Activated effector memory CD4-positive, alpha-beta T cell treated with Interleukin-2 at 50 U/mL for 16 hours (primary cell): ENCODE data around the gene RBMS3.

ENCODE experiments used
- DNase-seq: peaks from one replicate; pipeline ENCODE4 v3.0.0-alpha.2; 2020

Gene RBMS3

GRCh38 chr3:29537889-29538609 is 257.2 kb downstream of the RBMS3 start:
- no peak for DNase-seq

DNA sequence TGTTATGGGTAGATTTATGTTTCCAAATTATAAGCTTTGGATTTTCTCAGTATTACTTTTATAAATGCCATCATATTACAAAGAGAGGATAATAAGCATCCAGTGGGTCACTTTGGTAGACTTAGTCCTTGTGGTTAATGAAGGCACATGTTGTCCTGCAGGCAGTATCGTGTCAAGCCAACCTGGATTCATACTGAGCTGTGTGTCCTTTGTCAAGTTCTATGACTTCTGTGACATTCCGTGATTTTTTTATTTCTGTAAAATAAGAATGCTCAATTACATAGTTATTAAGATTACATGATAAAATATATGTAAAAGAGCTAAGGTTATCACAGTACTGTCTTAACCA is 257.7 kb downstream of the RBMS3 start:
- no peak for DNase-seq

- no peak for DNase-seq
Measured at GRCh38 chr3:29540544-29540943, 259.7 kb downstream of the RBMS3 start.

DNA sequence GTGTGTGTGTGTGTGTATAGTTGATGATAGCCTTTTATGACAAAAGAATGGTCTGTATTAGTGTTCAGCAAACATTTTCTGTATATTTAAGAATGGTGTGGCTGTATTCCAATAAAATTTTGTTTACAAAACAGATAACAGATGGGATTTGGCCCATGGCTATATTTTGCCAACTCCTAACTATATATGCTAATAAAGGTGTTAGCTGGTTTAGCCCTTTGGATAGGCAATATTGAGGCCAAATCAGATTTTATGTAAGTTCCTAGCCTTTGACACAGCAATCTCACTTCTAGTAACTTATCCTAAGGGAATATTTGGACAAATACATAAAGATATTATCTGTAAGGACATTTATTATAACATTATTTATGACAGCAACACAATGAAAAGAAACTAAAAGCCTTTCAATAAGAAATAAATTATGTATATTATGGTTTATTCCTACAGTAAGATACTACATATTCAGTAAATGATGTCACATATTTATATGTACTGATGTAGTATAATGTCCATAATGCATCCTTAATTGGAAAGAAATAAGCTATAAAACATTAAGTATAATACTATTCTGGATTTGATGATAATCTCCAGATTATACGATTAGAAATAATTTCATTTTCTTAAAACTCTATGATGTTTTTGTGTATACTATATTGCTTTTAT is 264.0 kb downstream of the RBMS3 start:
- no peak for DNase-seq

GRCh38 chr3:29545615-29546014 is 264.7 kb downstream of the RBMS3 start:
- DNase-seq, result no peak

- DNase-seq, result no peak
Measured at GRCh38 chr3:29552051-29552450, 271.2 kb downstream of the RBMS3 start.

- no peak for DNase-seq
Measured at GRCh38 chr3:29554566-29554965, 273.7 kb downstream of the RBMS3 start.

DNA sequence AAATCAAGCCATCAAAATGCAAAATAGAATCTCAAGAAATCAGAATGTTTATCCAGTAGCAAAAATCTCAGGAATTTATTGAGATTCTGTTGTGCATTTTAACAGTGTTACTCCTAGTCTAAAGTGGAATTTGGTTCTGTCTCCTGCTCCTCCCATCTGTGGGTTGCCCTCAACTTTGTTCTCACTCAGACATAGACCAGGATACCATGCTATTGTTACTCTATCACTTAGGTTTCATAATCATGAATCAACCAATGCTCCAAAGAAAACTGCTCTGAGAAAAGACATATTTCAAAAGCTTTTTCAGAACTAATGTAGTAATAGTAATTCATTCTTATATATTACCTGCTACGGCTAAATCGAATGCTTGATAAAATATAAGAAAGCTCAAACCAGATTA is 274.7 kb downstream of the RBMS3 start:
- no peak for DNase-seq

DNA sequence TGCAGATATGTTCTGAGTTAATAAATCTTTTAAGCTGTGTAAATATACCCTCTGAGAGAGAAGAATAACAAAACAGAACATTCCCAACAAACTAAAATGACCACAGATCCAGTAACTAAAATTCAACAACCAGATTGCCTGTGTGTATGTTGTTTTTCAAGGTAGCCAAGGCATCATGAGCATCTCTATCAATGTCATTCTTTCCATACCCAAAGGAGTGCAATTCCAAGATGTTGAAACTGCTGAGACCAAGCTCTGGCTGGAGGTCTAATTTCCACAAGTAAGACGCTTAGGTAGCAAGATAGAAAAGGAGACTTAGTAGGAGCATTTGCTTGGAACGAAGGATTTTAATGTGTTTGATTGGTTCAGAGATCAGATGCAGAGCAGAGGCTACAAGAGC is 276.3 kb downstream of the RBMS3 start:
- no peak for DNase-seq

DNA sequence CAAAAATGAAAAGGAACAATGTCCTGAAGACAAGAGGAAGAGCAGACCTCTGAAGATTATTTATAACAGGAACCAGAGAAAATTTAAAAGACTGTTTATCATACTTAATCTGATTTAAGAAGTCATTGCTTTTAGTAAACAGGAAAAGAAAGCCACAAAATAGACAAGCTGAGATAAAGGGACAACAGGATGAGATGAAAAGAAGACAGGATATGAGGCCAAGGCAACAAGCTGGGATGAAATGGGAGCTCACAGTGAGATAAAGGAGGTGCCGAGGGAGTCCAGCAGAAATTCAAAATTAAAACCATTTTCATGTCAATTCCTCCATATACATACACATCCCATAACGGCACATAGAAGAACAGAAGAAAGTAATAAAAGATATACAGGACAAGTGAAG is 277.0 kb downstream of the RBMS3 start:
- no peak for DNase-seq

DNA sequence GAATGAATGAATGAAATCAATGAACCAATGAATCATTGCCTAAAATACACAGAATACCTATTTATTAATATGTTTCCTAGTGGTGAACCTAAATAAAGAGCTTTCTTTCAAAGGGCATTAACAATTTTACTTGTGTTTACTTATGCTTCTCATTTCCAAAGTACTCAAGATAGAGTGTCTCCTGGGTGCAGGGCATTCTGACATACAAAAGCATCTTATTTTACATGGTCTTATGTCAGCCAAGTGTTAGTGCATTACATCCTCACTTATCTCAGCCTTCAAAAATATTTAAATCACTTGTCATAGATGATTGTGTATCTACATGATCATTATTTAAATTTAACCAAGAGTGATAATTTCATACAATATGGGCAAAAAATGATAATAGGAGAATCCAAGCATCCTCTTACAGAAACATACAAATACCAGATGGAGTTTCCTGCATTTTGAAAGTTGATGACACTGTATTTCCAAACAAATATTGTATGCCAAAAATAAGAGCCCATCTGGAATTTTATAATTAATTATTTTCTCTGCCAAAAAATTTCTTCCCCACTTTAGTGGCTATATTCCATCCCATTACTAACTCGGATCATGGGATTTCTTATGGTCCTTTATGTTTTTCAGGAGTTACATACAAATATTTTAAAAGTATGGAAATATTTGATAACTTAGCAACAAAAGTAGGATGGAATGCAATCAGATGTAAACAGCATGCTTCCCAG is 279.0 kb downstream of the RBMS3 start:
- DNase-seq, result no peak

DNA sequence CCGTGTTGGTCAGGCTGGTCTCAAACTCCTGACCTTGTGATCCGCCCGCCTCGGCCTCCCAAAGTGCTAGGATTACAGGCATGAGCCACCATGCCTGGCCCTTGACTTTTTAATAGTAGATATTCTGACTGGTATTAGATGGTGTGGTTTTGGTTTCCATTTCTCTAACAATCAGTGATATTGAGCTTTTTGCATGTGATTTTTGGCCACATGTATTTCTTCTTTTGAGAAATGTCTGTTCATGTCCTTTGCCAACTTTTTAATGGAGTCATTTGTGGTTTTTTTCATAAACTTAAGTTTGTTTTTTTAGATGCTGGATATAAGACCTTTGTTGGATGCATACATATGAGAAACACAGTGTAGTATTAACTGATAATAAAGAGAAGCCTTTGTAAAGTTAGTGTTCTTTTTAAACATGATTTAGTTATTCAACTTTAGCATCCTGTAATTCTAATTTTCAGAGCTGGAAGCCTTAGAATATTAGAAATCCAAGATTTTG is 280.8 kb downstream of the RBMS3 start:
- no peak for DNase-seq

GRCh38 chr3:29565236-29565635 is 284.4 kb downstream of the RBMS3 start:
- DNase-seq, result no peak

DNA sequence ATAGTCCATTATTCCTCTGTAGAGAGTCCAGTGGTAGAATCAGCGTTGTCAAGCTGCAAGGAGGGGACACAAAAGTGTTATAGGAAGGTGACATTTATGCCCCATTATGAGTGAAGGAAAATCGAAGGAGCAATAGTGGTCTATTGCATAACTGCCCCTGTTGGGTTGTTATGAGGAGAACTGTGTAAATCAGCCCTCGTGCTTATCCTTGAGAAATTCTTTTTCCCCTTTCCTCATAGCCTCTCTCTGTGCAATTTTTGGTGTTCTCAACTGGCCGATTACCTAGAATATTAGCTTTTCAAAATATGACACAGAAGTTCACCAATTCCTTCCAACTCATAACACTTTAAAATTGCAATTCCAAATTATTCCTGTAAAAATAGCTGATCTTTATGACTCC is 286.6 kb downstream of the RBMS3 start:
- DNase-seq, result no peak

- DNase-seq, result no peak
Measured at GRCh38 chr3:29568355-29568754, 287.5 kb downstream of the RBMS3 start.

DNA sequence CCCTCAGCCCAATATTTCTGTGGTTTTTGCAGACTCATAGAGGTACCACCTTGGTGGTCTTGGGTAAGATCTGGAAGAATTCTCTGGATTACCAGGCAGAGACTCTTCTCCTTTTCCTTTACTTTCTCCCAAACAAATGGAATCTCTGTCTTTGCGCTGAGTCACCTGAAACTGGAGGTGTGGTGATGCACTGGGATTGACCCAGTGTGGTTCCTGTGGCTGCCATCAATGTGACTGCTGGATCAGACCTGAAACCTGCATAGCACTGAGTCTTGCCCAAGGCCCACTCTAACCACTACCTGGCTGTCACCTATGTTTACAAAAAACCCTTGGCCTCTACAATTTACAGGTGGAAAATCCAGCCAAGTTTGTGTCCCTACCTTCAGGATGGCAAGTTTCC is 295.3 kb downstream of the RBMS3 start:
- DNase-seq, result no peak

DNA sequence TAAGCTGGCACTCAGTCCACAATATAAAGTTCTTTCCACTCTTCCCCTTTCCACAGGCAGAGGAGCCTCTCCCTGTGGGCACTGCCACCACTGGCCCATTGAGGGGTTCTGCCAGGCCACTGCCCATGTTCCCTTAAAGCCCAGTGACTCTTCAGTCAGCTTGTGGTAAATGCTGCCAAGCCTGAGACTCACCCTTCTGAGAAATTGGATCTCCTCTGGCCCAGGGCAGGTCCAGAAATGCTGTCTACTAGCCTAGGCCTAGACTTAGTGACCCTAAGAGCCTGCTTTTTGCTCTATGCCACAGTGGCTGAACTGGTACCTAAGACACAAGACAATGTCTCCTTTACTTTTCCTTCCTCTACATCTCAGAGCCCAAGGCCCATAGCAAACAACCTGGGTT is 295.8 kb downstream of the RBMS3 start:
- DNase-seq, result no peak

- DNase-seq, result no peak
Measured at GRCh38 chr3:29577250-29577649, 296.4 kb downstream of the RBMS3 start.

- no peak for DNase-seq
Measured at GRCh38 chr3:29581311-29581710, 300.4 kb downstream of the RBMS3 start.

DNA sequence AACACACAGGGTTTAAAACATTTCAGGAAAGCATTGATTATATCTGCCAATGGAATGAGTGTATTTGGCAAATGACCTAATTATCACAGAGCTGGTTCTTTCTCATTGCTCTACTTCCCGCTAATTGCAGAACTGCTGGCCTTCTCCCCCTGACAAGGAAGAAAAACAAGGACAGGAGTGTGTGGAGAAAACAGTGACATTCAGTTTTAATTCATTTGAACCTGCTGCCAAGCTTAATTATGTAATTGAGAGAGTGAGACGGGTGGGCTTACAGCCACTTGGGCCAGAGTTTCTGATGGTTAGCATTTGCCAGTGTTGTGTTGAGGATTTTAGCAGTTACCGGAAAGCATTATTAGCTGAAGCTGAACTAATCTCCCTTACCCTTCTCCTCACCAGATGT is 301.4 kb downstream of the RBMS3 start:
- no peak for DNase-seq

GRCh38 chr3:29583861-29584260 is 303.0 kb downstream of the RBMS3 start:
- DNase-seq, result no peak

GRCh38 chr3:29585368-29585767 is 304.5 kb downstream of the RBMS3 start:
- DNase-seq, result no peak

DNA sequence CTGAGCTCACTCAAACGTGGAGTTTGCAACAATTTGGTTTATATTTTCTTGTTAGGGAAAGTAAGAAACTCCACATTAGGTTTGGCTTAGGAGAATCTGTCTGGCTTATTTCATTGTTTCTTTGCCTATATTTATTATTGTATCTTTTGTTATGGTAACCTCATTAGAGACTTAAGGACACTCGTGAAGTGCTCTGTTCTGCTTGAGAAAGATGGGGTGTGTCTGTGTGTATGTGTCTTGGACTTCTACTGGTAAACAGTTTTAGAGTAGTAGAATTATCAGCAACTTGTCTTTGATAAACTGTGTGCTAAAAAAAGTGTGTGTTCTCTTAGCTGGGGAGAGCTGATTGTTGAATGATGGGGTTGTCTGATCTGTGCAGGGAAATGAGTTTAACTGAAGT is 306.5 kb downstream of the RBMS3 start:
- no peak for DNase-seq

GRCh38 chr3:29590012-29590411 is 309.1 kb downstream of the RBMS3 start:
- DNase-seq, result no peak
